Astrocyte of the hippocampus (primary cell): ENCODE results near the gene FETUB.
A peak's percentile ranks its signal among the peaks of the same experiment; 100 is the strongest.

Experiments used
- DNase-seq: peaks from one replicate; pipeline ENCODE4 v3.0.0; 2011; ENCODE audit warnings: low read depth, low spot score

FETUB gene

GRCh38 chr3:186639778-186640472, at the start of gene FETUB:
Gene FETUB, plus strand, starts transcription at chr3:186640399. Its CDS starts 62 bp downstream, at chr3:186640461.
- DNase-seq: no peak

- no peak for DNase-seq
Measured at GRCh38 chr3:186590580-186591295, 49.5 kb upstream of the FETUB start.

GRCh38 chr3:186592682-186593081, 47.5 kb upstream of the FETUB start:
- no peak for DNase-seq

GRCh38 chr3:186593862-186594261, 46.3 kb upstream of the FETUB start:
- DNase-seq: no peak

- no peak for DNase-seq
Measured at GRCh38 chr3:186594591-186595113, 45.5 kb upstream of the FETUB start.

- DNase-seq: peak; percentile 61
Measured at GRCh38 chr3:186596568-186597287, 43.5 kb upstream of the FETUB start.

GRCh38 chr3:186598108-186598784, 42.0 kb upstream of the FETUB start:
- DNase-seq: peak; percentile 91

GRCh38 chr3:186598794-186599141, 41.4 kb upstream of the FETUB start:
- no peak for DNase-seq

GRCh38 chr3:186599142-186599784, 40.9 kb upstream of the FETUB start:
- DNase-seq: no peak

GRCh38 chr3:186599785-186600166, 40.4 kb upstream of the FETUB start:
- DNase-seq: no peak

GRCh38 chr3:186600896-186601295, 39.3 kb upstream of the FETUB start:
- DNase-seq: no peak

- no peak for DNase-seq
Measured at GRCh38 chr3:186603159-186603558, 37.0 kb upstream of the FETUB start.

- no peak for DNase-seq
Measured at GRCh38 chr3:186605078-186605477, 35.1 kb upstream of the FETUB start.

- no peak for DNase-seq
Measured at GRCh38 chr3:186605561-186606545, 34.3 kb upstream of the FETUB start.

GRCh38 chr3:186608624-186609215, 31.5 kb upstream of the FETUB start:
- no peak for DNase-seq

- no peak for DNase-seq
Measured at GRCh38 chr3:186609247-186609868, 30.8 kb upstream of the FETUB start.

- no peak for DNase-seq
Measured at GRCh38 chr3:186612065-186612464, 28.1 kb upstream of the FETUB start.

- no peak for DNase-seq
Measured at GRCh38 chr3:186612721-186613636, 27.2 kb upstream of the FETUB start, which contains the start of gene AHSG. Gene AHSG, plus strand, starts transcription at chr3:186613060. Its CDS starts 82 bp downstream, at chr3:186613142.
